Cortex of kidney (tissue), 1 donor: Measurements from ENCODE around the gene FARS2.

Source experiments
- DNase-seq: peaks from one replicate; lab custom pipeline; 2025; lab: John Stamatoyannopoulos, UW

The FARS2 gene

GRCh38 chr6:5378331-5378730, 117.0 kb downstream of the FARS2 start:
- DNase-seq = no peak

DNA sequence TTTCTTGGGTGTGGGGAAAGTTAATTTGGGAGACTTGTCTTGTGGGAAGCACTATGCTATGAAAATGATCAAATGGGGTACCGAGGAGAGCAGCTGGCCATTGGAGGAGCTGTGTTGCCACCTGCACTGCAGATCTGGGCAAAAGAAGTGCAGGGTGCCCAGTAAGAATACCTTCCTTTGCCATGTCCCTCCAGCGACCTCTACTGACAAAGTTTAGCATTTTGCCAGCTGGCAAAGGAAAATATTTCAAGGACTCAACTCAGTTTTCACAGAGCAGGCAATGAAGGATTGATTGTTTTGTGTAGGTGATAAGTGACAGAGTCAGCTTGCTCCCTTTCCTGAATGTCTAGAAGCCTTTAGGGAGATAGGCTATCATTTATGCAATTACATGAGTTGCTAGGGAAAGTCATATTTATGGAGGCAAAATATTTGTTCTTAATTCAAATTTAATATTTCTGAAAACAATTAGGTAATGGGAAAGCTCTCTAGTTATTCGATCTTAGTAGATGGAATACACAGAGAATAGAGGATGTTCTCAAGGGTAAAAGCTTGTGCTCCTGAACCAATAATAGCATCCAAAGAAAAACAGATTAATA, 118.4 kb downstream of the FARS2 start:
- no peak for DNase-seq

DNA sequence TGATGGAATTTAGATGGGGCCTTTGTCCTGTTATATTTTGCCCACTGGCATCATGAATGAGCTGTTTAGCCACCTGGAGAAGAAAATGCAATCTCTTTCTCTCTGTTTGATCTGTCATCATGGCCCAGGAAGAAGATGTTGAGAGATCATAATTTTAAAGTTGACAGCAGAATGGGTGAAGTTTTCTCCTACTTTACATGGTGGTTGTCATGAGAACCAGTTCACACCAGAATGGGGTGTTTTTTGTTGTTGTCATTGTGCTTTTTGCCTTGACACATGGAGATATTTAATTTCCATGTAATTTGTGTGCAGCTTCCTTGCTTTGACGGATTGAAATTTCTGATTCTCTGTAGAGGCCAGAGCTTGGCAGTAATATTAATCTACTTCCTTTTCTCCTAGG, 122.5 kb downstream of the FARS2 start:
- DNase-seq = no peak

GRCh38 chr6:5384276-5384675, 123.0 kb downstream of the FARS2 start:
- no peak for DNase-seq

GRCh38 chr6:5388326-5388725, 127.0 kb downstream of the FARS2 start:
- DNase-seq = no peak

DNA sequence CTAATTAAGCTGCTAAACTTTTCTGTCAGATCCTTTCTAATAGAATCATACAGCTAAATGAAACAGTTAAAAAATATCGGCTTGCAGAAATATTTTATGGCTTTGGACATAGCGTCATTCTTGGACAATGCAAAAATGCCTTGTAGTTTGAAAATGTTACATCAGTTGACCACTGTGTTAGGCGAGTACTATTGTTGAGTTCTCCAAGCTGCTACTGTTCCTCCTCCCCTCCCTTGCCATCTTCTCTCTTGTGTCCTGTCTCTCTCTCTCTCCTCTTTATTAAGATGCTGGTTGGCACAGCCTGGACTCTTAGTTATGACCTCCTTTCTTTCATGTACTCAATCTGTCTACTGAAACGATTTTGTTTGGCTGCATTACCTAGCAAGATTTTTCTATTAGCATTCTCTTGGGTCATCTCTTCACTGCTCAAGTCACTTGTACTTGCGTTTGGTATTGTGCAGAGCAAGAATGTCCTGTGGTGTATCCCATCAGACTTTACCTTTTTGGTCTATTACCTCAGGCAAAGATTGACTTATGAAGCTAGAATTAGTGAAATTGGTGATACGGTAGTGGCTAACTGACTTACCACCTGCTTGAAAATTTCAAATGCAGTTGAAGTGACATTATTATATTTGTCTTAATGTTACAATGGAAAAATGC, 127.9 kb downstream of the FARS2 start:
- DNase-seq = no peak

- DNase-seq = no peak
Measured at GRCh38 chr6:5390177-5390576, 128.9 kb downstream of the FARS2 start.

GRCh38 chr6:5394280-5394679, 133.0 kb downstream of the FARS2 start:
- DNase-seq = no peak

GRCh38 chr6:5395719-5396118, 134.4 kb downstream of the FARS2 start:
- no peak for DNase-seq

- no peak for DNase-seq
Measured at GRCh38 chr6:5398530-5398929, 137.2 kb downstream of the FARS2 start.

GRCh38 chr6:5399391-5399790, 138.1 kb downstream of the FARS2 start:
- DNase-seq = no peak

GRCh38 chr6:5401845-5402738, 140.8 kb downstream of the FARS2 start:
- no peak for DNase-seq

- no peak for DNase-seq
Measured at GRCh38 chr6:5403076-5403475, 141.8 kb downstream of the FARS2 start.

- no peak for DNase-seq
Measured at GRCh38 chr6:5403609-5404008, 142.3 kb downstream of the FARS2 start.

DNA sequence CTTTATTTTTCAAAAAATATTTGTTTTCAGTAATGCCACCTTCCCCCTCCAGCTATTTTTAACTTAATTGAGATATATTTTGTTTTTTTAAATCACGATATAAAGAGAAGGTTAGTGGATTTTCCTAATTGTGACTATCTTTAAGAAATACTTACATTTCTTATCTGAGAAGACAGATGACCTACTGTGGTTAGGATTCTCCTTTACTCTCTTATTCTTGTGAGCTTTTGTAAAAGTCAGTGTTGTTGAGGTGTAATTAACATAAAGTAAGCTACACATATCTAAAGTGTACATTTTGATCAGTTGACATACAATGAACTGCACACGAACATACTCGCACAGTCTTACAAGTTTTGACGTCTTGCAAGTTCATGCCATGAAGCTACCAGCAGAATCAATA, 144.7 kb downstream of the FARS2 start:
- DNase-seq = no peak

- no peak for DNase-seq
Measured at GRCh38 chr6:5411414-5411813, 150.1 kb downstream of the FARS2 start.

- no peak for DNase-seq
Measured at GRCh38 chr6:5412017-5412416, 150.7 kb downstream of the FARS2 start.

GRCh38 chr6:5412663-5413062, 151.3 kb downstream of the FARS2 start:
- DNase-seq = no peak

- DNase-seq = no peak
Measured at GRCh38 chr6:5416250-5416649, 154.9 kb downstream of the FARS2 start.

DNA sequence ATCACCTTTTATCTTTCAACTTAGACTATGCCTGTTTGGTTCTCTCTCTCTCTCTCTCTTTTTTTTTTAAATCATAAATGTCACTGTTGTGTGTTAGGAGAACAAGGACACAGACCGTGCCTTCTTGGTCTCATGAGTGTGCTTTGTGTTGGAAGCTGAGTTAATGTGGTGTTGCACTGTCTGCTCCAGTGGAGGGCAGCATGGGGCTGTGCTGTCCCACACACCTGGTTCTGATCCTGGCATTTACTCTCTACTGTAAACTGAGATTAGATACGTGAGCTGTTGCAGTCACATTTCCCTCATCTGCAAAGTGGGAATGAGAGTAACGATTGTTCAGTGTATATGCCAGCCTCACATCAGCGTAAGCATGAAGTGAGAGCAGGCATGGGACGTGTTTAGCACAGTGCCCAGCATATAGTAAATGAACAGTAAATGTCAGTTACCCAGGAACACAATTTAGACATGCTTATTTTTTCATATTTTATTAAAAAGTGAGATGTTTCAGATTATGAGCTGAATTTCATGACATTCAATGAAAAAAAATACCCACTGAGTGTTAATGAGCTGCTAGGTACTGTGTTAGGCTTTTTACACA, 161.1 kb downstream of the FARS2 start:
- no peak for DNase-seq

- no peak for DNase-seq
Measured at GRCh38 chr6:5423251-5423650, 161.9 kb downstream of the FARS2 start.

DNA sequence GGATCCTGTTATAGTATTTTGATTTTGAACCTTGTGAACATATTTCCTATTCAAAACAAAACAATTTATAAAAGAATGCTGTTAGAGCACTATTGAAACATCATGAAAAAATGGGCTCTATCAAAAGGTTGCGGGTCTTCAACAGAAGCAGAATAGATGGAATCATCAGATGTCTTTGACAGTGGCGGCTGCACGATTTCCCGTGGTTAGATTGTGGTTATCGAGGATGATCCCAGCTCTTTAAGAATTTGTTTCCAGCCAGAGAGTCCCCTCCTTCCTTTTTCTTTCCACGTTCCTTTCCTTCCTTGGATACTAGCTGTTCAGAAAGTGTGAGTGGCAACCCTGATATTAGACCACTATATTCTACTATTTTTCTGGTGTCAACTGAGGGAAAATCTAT, 163.4 kb downstream of the FARS2 start:
- DNase-seq = no peak

- DNase-seq = no peak
Measured at GRCh38 chr6:5425267-5425666, 164.0 kb downstream of the FARS2 start.
